ENCODE data around the gene PROZ.

PROZ gene

GRCh38 chr13:113162783-113163685 is 4.6 kb downstream of the PROZ start:
- no peak for DNase-seq (ENCODE audit: low spot score)
- TF ChIP-seq CTCF (IDR thresholded peaks at IDR 0.05; ENCODE audit: extremely low read depth, missing control alignments) = no peak

- no peak for TF ChIP-seq CTCF (IDR thresholded peaks at IDR 0.05; ENCODE audit: extremely low read depth, missing control alignments)
These were observed 6.0 kb downstream of the PROZ start for GRCh38 chr13:113164492-113164891.

GRCh38 chr13:113166266-113166665 is 7.8 kb downstream of the PROZ start:
- no peak for TF ChIP-seq CTCF (IDR thresholded peaks at IDR 0.05; ENCODE audit: extremely low read depth, missing control alignments)
- DNase-seq (ENCODE audit: low spot score) = no peak

More at GRCh38 chr13:113164492-113164891, 6.0 kb downstream of the PROZ start:
- DNase-seq (ENCODE audit: low spot score) = no peak

GRCh38 chr13:113166681-113167080 is 8.2 kb downstream of the PROZ start:
- no peak for TF ChIP-seq CTCF (IDR thresholded peaks at IDR 0.05; ENCODE audit: extremely low read depth, missing control alignments)
- no peak for DNase-seq (ENCODE audit: low spot score)

- TF ChIP-seq CTCF (IDR thresholded peaks at IDR 0.05; ENCODE audit: extremely low read depth, missing control alignments) = no peak
- DNase-seq (ENCODE audit: low spot score) = no peak
These were observed 8.7 kb downstream of the PROZ start for GRCh38 chr13:113167155-113167554.

GRCh38 chr13:113167575-113167974 is 9.1 kb downstream of the PROZ start:
- DNase-seq (ENCODE audit: low spot score) = no peak
- TF ChIP-seq CTCF (IDR thresholded peaks at IDR 0.05; ENCODE audit: extremely low read depth, missing control alignments) = no peak

GRCh38 chr13:113168211-113168610 is 9.8 kb downstream of the PROZ start:
- DNase-seq (ENCODE audit: low spot score) = no peak
- no peak for TF ChIP-seq CTCF (IDR thresholded peaks at IDR 0.05; ENCODE audit: extremely low read depth, missing control alignments)
